ENCODE data around the gene TAS2R41. TPM values are rescaled to one million over a fixed set of nuclear protein-coding genes. Genes with fewer than 3 reads are reported as not detected.

TAS2R41 gene
- total RNA-seq, 1 experiment from 2014 or later = not detected

DNA sequence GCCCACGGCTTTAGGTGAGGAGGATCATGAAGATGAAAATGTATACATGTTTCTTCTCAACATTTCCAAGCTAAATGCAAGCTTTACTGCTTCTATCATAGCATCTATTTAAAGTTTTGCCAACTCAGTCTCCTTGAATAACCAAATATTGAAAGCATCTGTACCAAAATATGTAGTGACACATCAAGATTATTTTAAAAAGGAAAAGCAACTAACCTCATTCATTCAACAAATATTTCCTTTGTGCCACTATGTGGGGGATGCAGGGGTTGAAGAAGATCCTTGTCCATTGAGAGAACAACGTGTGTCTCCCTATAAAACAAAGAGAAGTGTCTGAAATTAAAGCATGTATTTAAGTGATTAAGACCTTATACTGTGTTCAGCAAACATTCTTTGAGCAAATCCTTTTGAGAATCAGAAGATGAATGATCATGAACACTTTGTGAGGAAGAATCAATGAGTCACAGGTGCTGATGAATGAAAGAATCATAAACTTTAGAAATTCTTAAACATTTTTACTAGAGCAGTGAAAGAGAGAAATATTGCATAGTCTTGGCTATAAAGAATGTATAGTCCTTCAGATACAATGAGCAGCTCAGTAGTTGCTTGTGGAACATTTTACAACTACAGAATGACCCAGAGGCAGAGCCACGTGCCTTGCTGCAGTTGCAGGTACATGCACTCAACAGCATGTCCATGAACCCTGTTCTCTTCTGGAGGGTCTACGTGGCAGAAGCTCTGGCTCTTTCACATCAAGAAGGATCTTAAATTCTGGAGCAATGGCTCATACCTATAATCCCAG lies 20.5 kb upstream of the TAS2R41 start:
- Histone ChIP-seq H3K14ac (ENCODE audit: insufficient read depth, low read length) (no peak overlapping the region), H2AFZ (ENCODE audit: low read length) (no peak overlapping the region), H3K4me2 (ENCODE audit: insufficient read depth, insufficient read length, low read length) (no peak overlapping the region), H2BK120ac (ENCODE audit: low read depth, low read length, poor library complexity, severe bottlenecking) (no peak overlapping the region), H3K27ac (ENCODE audit: insufficient read length, low read depth, low read length) (no peak overlapping the region), H3K79me1 (ENCODE audit: insufficient read depth, low read depth, low read length, poor library complexity, severe bottlenecking) (no peaks in the 10 kb centered on the region), H3K27me3 (ENCODE audit: insufficient read depth, low read length) (no peaks in the 10 kb centered on the region), H2BK5ac (ENCODE audit: insufficient read length, low read length) (no peak overlapping the region), H3K23me2 (ENCODE audit: insufficient read length, low read depth, low read length, poor library complexity, severe bottlenecking) (no peaks in the 10 kb centered on the region), H4K5ac (ENCODE audit: insufficient read length, low read depth, low read length) (no peak overlapping the region), H3K4ac (ENCODE audit: low read depth, low read length) (no peak overlapping the region), H4K20me1 (ENCODE audit: control insufficient read depth, insufficient read depth, insufficient read length) (no peaks in the 10 kb centered on the region), H2AK5ac (ENCODE audit: insufficient read length, low read length) (no peak overlapping the region), H4K91ac (ENCODE audit: insufficient read length, low read depth, low read length) (no peak overlapping the region), H3K4me1 (ENCODE audit: insufficient read depth, low read length) (no peaks in the 10 kb centered on the region), H3K9me3 (ENCODE audit: control insufficient read depth, low read depth, low read length) (peaks cover 4% of the 10 kb centered on the region), H3K56ac (ENCODE audit: insufficient read length, low read depth, low read length) (no peak overlapping the region), H3K18ac (ENCODE audit: insufficient read length, low read depth, low read length) (no peak overlapping the region), H2BK15ac (ENCODE audit: low read depth, low read length) (no peak overlapping the region), H4K8ac (replicated peaks; ENCODE audit: insufficient read length, low read depth, low read length) (no peak overlapping the region), H2BK20ac (ENCODE audit: low read depth, low read length, poor library complexity, severe bottlenecking) (no peak overlapping the region), H3K9ac (ENCODE audit: extremely low read depth, insufficient read length, low read length) (no peak overlapping the region), H3K79me2 (ENCODE audit: insufficient read depth, low read length) (no peaks in the 10 kb centered on the region), H3K23ac (ENCODE audit: insufficient read length, low read depth, low read length) (no peak overlapping the region), H2BK12ac (ENCODE audit: insufficient read length, low read depth, low read length) (no peak overlapping the region), H3T11ph (ENCODE audit: low read length) (no peak overlapping the region)
- no CpG with 5 or more reads among the region's 4 CpGs for WGBS (ENCODE audit: extremely low coverage, insufficient read length, low lambda C conversion rate)
- Mint-ChIP-seq H3K4me3 (no peak overlapping the region), H3K36me3 (ENCODE audit: insufficient read depth in 1 of 3, low read depth in 3 of 3) (peaks cover 2 to 15% (median 6%) of the 10 kb centered on the region in 3 experiments; a peak in 6 of 7 replicates), H3K9me3 (peaks cover 11 to 16% of the 10 kb centered on the region in 2 experiments), H3K4me1 (peaks cover 4% of the 10 kb centered on the region in 2 experiments; a peak in 2 of 4 replicates), H3K27ac (no peak overlapping the region; a peak in 1 of 7 replicates), H3K27me3 (ENCODE audit: low read depth) (no peaks in the 10 kb centered on the region; the same call in 1 of the 2 replicates)
- no peak for DNase-seq
- TF ChIP-seq, protein P1, sequence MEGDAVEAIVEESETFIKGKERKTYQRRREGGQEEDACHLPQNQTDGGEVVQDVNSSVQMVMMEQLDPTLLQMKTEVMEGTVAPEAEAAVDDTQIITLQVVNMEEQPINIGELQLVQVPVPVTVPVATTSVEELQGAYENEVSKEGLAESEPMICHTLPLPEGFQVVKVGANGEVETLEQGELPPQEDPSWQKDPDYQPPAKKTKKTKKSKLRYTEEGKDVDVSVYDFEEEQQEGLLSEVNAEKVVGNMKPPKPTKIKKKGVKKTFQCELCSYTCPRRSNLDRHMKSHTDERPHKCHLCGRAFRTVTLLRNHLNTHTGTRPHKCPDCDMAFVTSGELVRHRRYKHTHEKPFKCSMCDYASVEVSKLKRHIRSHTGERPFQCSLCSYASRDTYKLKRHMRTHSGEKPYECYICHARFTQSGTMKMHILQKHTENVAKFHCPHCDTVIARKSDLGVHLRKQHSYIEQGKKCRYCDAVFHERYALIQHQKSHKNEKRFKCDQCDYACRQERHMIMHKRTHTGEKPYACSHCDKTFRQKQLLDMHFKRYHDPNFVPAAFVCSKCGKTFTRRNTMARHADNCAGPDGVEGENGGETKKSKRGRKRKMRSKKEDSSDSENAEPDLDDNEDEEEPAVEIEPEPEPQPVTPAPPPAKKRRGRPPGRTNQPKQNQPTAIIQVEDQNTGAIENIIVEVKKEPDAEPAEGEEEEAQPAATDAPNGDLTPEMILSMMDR (conservative IDR thresholded peaks at IDR 0.05) = no peak
